Cardiac septum (tissue), 1 donor: ENCODE results near the gene CFAP77. TPM values are rescaled to one million over a fixed set of nuclear protein-coding genes. Genes with fewer than 3 reads are reported as not detected.

Experiments used
- DNase-seq: peaks from one replicate; pipeline ENCODE4 v3.0.0-alpha.2; 2020; ENCODE audit warnings: low spot score
- intact Hi-C: fragments of 100-400 bp; cut with DNase I; formaldehyde crosslinking; loops from one replicate; pipeline ENCODE4 v1.14.0; 2022
- total RNA-seq: library from RNA; stranded (reverse); fragmentation: NEBNext Ultra II Directional; extraction: Animal tissue kit (Norgen Biotek cat#: 25700); gene quantifications from one replicate; pipeline ENCODE4 v1.2.1, GENCODE V29; 2021
- donor health status: DM: no; HTN: no; CAD: no.

The CFAP77 gene
- total RNA-seq, 1 donor from 2014 or later: 1.2 TPM

- DNase-seq: no peak
- intact Hi-C loops: no loop called here
These were observed 177.0 kb downstream of the CFAP77 start for GRCh38 chr9:132586830-132587591.

GRCh38 chr9:132587592-132587955 is 177.6 kb downstream of the CFAP77 start:
- intact Hi-C loops: no loop called here
- no peak for DNase-seq

- intact Hi-C loops: no loop called here
- DNase-seq: no peak
These were observed 178.1 kb downstream of the CFAP77 start for GRCh38 chr9:132588098-132588497.

- no peak for DNase-seq
- intact Hi-C loops: no loop called here
These were observed 178.6 kb downstream of the CFAP77 start for GRCh38 chr9:132588501-132589147.

- intact Hi-C loops: no loop called here
- no peak for DNase-seq
These were observed 179.4 kb downstream of the CFAP77 start for GRCh38 chr9:132589148-132590036.

- DNase-seq: no peak
- intact Hi-C loops: no loop called here
These were observed 180.0 kb downstream of the CFAP77 start for GRCh38 chr9:132590037-132590317.

- no peak for DNase-seq
- intact Hi-C loops: no loop called here
These were observed 180.5 kb downstream of the CFAP77 start for GRCh38 chr9:132590318-132591182.

GRCh38 chr9:132591244-132591643 is 181.2 kb downstream of the CFAP77 start:
- DNase-seq: no peak
- intact Hi-C loops: no loop called here

GRCh38 chr9:132591751-132592314 is 181.8 kb downstream of the CFAP77 start:
- no peak for DNase-seq
- intact Hi-C loops: no loop called here

- DNase-seq: no peak
- intact Hi-C loops: no loop called here
These were observed 182.4 kb downstream of the CFAP77 start for GRCh38 chr9:132592451-132592850.

GRCh38 chr9:132594412-132594811 is 184.4 kb downstream of the CFAP77 start:
- intact Hi-C loops: no loop called here
- no peak for DNase-seq

GRCh38 chr9:132595319-132595718 is 185.3 kb downstream of the CFAP77 start:
- intact Hi-C loops: no loop called here

GRCh38 chr9:132596200-132596599 is 186.2 kb downstream of the CFAP77 start:
- intact Hi-C loops: no loop called here
- no peak for DNase-seq

More at GRCh38 chr9:132595319-132595718, 185.3 kb downstream of the CFAP77 start:
- no peak for DNase-seq

- intact Hi-C loops: no loop called here
- DNase-seq: peak; percentile 89
These were observed 187.2 kb downstream of the CFAP77 start for GRCh38 chr9:132597073-132597775.

- intact Hi-C loops: no loop called here
- DNase-seq: peak; percentile 72
These were observed 190.4 kb downstream of the CFAP77 start for GRCh38 chr9:132600326-132600984.

- intact Hi-C loops: no loop called here
- DNase-seq: no peak
These were observed 192.2 kb downstream of the CFAP77 start for GRCh38 chr9:132602207-132602606.

GRCh38 chr9:132605387-132605786 is 195.4 kb downstream of the CFAP77 start:
- peak; percentile 29 for DNase-seq
- intact Hi-C loops: no loop called here

- DNase-seq: peak; percentile 1
- intact Hi-C loops: no loop called here
These were observed 196.1 kb downstream of the CFAP77 start for GRCh38 chr9:132606066-132606465.
